COLO668 (cell line): Measurements from ENCODE around the gene DSP.
A peak's percentile ranks its signal among the peaks of the same experiment; 100 is the strongest.

Source experiments
- DNase-seq: peaks from one replicate; lab custom pipeline; 2025; ENCODE audit not compliant: unreplicated experiment; lab: John Stamatoyannopoulos, UW

Gene DSP

DNA sequence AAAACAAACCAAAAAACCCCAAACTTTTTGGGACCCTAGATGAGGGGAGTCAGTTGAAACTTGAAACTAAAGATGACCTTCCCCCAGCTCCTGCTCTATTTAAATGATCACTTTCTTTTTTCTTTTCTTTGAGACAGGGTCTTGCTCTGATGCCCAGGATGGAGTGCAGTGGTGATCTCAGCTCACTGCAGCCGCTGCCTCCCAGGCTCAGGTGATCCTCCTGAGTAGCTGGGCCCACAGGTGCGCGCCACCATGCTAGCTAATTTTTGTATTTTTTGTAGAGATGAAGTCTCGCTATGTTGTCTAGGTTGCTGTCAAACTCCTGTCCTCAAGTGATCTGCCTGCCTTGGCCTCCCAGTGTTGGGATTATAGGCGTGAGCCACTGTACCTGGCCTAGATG is 7.3 kb upstream of the DSP start:
- no peak for DNase-seq

DNA sequence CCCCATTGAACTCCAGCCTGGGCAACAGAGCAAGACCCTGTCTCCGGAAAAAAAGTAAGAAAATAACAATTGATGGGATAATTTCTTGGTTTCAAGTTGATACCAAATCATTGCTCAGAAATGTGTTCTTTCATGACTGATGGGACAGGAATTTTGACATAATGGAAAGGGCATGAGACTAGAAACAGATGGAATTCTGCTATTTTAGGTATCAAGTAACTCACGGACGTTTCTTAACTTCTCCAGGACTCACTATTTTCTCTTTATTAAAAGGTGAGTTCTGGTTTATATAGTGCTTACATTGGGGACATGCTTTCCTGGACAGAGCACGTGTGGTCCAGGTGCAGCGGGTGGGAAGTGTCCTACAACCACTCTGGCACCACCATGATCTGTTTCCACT is 6.0 kb upstream of the DSP start:
- no peak for DNase-seq

DNA sequence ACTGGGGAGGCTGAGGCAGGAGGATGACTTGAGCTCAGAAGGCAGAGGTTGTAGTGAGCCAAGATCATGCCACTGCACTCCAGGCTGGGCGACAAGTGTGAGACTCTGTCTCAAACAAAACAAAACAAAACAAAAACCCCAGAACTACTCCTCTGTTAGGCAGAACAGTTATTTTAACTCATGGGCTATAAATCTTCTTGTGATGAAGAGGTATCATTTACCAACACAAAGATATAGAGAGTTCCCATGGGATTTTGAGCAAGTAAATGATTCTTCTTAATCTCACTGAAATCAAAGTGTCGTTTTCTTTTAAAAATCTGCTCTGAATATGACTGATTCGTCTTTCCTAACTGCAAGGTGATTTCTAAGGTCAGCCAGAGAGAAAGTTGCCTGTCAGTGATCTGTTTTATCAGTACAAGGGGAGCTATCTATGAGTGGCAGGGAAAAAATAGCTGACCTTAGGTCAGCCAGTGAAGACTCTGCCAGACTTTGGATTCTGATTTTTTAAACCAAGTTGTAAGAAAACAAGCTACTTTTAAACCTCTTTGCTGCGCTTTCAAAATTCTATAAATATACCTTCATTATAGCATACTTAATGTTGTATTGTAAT is 3.8 kb upstream of the DSP start:
- no peak for DNase-seq

DNA sequence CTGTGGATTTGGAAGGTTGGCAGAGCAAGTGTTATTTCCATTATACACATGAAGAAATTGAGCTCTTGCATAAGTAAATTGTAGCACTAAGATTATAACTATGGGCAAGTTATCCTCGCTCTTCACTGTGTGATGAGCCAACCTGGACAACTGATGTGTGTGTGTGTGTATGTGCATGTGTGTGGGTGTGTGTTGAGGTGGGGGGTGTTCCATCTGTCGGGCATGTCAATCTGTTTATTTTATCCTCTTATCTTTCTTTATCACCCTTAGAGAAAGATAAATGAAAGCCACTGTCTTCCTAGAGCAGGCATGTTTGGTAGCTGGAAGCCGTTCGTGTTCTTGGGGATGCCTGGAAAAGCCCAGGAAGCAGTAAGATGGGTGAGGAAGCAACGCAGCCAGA is 3.0 kb upstream of the DSP start:
- DNase-seq = no peak

DNA sequence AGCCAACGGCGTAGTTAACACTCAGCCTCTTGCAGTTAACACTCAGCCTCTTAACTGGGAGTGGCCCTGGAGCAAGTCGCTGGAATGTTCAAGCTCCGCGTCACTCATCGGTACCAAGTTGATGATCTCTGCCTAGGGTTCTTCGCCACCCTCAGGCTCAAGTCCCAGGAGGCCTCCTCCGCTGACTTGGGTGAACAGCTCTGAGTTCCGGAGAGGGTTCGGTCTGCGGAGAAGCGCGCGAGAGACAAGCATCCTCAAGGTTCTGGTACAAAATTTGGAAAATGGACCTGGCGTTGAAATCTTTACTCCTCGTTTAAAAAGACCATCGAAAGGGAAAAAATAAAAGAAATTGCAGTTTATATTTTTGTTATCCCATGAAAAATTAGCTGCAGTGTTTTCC is 876 bp upstream of the DSP start:
- no peak for DNase-seq

DNA sequence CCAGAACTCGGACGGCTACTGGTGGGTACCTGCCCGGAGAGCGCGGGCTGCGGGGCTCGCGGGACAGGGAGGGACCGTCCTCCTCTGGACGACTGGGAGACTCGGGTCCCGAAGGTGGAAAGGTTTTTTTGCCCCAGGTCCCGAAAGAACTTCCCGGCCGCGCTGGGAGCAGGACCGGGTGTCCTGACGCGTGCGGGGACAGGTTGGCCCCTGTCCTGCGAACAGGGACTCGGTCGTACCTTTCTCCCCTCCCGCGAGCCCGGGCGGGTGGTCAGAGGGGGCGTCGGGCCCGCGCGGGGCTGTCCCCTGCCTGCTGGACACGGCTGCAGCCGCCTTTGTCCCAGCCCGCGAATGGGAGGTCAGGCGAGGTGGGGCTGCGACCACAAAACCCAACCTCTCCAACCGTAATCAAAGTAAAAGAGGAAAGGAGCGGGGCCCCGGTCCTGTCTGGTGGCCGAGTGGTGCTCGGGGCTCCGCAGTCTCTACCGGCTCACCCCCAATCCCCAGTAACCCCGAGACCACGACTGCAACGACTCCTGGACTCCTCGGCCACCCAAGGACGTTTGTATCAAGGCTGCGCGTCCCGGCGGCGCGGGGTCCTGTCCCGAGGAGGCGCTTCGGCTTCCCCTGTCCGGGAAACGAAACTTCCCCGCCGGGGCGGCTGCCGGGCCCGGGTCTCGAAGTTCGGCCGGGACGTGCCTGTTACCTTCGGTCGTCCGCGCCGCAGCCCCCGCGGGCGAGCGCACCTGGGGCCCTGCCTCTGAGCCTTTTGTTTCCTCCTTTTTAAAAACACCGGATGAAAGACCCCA is 798 bp downstream of the DSP start:
- peak; percentile 44 for DNase-seq

DNA sequence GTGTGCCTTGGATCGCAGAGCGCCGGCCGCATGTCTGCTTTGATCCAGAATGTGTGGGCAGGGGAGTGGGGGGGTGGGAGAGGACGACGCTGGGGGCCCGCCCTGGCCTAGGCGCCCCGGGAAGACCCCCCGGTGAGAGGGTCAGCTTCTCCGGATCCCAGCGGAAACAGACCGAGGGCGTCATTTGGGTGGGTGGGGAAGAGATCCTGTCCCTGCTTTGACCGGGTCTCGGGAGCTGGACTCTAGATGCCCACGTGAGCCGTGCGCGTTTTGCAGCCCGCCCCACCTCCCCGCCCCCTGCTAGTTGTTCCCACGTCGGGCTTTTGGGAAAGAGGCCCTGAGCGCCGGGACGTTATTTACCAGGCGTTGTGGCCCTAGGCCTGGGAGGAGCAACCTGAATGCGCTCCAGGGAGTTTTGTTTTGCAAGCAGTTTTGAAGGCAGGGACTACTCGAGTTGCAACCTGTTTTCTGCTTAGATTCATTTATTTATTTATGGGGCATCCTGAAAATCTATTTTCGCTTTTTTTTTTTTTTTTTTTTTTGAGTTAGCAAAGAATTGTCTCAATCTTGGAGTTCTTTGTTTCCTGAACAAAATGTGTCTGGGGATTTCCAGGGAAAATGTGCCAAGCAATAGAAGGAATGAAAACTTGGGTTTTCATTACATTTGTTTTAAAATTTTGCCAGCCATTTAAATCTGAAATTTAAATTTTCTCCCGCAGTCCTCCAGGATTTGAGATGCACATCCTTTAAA is 1.6 kb downstream of the DSP start:
- DNase-seq = peak; percentile 74

DNA sequence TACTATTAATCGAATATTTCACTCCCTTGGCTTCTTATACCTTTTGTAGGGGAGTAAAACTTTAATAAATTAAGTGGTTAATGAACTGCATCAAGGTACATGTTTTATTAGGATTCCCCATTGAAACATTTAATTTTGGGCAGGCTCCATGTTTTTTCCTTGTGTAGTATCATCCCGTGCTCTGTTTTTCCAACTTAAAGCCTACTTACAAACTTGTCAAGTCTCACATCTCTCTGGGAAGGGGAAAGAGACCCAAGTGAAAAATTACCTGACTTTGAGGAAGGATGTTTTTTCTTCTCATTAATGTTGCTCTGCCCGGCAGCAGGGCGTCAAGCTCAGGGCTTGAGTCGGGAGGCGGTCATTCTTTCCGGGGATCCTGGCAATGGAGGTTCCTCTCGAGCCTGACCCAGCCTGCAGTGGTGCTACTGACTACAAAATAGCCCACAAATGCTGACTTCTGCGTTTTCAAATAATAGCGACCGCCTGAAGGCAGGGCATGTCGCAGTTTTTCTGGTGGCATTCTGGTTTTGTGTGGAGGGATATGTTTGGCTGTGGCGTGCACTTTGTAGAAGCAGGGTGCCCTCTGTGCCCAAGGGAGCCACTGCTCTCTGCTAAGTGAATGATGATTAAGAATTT is 2.4 kb downstream of the DSP start:
- peak; percentile 13 for DNase-seq

DNA sequence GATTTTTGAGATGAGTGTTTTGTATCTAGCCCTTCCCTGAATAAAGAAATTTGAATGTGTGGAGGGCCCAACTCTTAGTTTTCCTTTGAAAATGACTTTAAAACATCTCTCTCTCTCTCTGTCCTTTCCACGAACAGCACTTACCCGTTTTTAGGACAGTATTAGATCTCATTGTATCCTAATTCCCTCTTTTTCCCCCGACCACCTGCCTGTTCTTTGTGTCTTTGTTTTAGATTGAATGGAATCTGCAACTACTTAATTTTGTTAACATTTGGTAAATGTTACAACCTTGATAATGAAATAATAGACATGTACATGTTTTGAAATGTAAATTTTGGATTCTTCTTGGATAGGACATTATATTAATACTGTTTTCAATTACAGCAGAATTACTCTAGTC is 3.1 kb downstream of the DSP start:
- DNase-seq = no peak

DNA sequence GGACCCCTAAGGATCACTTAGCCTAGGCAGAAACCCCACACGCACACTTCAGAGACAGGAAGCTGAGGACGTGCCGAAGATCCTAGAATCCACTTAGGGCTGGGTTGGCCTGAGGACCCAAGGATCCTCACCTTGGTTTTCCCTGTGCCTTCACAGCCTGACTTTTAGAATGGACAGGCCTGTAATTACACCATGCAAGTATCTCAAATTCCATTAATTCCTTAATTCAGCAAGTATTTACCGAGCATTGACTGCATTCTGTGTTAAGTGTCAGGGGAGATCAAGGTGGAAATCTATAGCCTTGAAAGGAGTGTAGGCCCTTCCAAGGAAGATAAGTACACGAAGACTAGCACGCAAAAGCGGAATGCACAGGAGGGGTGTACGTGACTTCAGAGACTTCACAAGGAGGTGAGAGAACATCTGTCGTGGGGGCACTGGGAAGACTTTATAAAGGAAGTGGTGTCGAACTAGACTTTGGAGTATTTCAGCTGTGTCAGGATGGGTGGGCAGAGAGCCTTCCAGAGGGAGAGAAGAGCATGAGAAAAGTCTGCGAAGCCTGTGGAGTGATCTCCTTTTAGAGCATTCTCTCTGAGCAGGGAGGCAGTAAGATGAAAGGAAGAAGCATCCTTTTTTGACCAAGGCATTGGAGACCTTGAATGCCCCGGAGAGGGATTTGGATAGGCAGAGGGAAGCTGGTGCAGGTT is 4.0 kb downstream of the DSP start:
- no peak for DNase-seq

DNA sequence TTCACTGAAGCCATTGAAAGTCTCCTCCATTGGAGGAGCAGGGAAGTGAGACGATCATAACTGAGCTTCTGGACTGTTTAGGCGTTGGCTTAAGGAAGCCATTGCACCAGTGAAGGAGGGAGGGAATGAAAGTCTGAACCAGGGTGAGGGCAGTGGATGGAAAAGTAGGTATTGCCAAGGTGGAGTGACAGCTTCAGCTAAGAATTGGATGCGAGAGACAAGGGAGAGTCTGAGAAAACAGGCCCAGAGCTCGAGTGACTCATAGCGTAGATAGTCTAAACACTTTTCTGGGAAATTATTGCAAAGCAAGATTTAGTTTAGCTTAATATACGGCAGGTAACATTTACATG is 4.5 kb downstream of the DSP start:
- no peak for DNase-seq

DNA sequence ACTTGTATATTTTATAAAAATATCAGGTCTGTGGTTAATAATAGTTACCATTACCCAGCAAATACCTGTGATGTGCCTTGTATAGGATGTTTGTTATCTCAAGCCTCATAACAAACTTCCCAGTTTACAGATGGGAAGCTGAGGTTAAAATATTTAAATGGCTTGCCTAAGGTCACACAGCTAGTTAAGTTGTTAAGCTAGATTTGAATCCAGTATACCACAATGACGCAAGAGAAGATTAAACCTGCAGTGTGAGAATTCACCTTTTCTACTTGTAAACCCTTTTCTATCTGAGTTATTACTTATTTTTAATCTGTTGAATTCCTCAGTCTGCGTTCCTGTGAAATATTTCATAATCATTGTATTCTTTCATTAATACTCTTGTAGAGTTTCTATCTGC is 4.9 kb downstream of the DSP start:
- DNase-seq = no peak

DNA sequence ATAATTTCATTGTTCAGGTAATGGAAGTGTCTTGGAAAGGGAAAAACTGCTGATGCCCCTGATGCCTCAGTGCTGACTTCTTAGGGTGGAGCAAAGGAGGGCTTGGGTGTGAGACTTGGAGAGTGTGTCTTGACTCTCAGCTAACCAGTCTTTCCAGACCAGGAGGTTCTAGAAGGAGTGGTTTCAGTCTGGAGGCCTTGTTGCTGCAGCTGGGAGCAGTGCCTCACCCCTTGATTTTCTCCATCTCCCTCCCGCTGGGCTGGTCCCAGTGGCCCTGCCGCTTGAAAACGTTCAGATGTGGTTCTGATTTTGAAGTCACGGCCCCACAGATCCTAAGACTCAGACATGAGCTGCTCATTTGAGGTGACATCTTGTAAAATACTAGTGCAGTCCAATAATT is 5.4 kb downstream of the DSP start:
- no peak for DNase-seq

DNA sequence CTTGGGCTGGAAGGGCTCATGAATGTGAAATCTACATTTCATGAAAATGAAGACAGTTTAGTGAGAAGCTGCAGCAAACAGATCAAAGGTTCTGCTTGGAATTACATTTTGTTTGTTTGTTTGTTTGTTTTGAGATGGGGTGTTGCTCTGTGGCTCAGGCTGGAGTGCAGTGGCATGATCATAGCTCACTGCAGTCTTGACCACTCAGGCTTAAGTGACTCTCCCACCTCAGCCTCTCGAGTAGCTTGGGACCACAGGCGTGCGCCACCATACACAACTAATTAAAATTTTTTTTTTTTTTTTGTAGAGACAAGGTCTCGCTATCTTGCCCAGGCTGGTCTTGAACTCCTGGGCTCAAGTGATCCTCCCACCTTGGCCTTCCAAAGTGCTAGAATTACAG is 5.8 kb downstream of the DSP start:
- DNase-seq = no peak

DNA sequence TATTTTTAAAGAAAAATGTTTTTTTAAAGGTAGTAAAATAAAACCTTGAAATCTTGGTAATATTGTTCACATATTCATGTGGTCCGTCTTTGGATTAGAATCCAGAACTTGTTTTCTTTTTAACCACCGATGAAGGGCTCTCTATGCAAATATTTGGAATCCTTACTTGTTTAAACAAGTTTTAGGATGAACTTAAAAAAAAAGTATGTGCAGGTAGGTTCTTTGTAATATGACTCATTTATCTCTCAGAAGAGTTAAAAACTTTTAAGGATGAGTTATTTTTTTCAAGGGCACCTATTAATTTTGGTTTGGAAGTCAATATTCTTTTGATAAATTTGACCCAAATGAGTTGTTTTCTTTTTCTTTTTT is 8.9 kb downstream of the DSP start:
- DNase-seq = no peak

DNA sequence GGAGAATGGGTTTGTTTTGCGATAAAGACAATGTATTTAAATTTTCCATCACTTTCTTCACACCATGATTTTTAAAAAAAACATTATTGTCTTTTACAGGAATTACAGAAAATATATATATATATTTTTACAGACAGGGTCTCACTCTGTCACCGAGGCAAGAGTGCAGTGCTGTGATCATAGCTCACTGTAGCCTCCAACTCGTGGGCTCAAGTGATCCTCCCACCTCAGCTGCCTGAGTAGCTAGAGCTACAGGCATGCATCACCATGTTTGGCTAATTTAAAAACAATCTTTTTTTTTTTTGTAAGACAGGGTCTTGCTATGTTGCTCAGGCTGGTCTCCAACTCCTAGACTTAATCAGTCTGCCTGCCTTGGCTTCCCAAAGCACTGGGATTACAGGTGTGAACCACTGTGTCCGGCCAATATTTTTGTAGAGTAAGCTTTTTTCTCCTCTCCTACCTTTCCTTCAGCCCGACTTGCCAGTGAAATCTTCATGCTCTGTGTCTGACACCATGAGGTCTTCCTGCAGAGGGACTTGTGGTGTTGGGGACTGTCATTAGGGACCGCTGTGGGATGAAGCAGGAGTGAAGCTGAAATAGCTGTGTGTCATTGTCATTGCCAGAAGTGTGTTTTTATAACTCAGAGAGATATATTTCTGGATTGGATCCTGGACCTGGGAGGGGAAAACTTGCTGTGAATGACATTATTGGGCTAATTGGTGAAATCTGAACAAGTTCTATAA is 13.2 kb downstream of the DSP start:
- DNase-seq = no peak

DNA sequence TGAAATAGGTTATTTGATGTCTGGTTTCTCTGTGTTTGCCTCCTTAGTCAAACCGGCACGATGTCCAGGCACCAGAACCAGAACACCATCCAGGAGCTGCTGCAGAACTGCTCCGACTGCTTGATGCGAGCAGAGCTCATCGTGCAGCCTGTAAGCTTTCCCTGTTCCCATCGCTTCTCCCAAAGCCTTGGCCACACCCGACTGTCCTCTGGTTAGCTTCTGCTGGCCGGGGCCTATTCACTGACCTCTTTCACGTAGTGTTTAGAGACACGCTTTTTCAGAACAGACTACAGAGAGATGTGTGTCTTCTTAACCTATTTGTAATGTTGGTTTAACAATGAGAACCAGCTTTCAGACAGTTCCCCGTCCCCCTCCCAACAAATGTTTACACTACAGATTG is 14.2 kb downstream of the DSP start:
- no peak for DNase-seq

DNA sequence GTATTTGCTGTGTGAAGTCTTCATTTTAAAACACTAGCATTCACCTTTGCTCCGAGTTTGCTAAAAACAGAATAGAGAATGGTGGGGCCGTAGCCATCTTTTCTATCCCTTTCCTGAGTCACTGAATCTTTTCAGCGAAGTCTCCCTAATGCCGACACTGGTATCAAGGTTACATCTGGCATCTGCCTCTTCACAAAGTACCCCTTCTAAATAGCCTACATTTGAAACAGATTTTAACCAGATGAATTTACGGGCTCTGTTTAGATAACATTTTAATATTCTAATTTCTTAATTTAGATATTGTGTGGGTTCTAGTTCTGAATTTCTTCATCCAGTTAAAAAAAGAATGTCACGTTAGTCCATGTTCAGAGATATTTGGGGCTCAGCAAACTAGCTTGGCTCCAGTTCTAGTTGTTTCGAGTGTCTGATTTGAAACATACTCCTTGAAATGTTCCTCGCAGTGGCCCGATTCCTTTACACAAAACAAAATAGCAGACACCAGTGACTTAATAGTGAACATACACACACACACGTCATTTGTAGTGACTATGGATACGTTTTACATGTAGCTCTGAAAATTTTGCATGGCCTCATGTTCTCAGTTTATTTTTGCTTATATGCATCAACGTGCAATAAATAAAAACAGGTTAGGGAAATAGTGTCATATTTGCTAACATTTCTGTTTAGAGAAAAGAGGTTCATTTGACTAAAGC is 15.1 kb downstream of the DSP start:
- no peak for DNase-seq

DNA sequence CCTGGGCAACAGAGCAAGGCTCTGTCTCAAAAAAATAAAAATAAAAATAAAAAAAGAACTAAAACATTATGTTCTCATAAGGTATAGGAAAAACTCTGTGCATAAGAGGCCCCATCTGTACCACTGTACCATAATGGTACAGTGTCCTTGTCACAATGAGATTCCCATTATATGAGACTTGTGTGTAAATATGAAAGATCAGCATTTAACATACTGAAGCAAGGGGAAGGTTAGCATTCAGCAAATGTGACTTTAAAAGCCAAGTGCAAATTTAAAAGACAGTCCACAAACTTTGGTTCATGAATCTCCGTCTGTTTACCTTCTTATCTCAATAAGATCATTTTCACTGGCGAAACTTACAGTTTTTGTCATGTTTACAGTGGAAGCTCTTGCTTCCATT is 16.2 kb downstream of the DSP start:
- DNase-seq = no peak

DNA sequence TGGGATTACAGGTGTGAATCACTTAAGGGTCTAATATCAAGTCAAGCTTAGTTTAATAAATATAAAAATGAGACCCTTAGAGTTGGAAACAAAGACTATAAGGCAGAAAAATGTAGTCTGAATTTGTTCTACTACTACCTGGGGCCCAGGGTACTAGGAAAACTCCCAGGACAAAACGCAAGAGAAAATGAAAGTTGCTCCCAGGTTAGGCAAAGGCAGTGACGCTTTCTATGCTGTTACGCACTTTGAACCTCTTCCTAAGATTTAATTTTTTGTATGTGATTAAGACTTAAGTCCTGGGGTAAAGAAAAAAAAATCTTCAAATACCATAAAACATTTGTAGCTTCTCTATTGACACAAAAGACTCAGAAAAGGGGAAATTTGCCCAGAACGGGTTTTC is 17.3 kb downstream of the DSP start:
- DNase-seq = no peak
